Stimulated activated CD4-positive, alpha-beta T cell treated with anti-CD3 and anti-CD28 coated beads, Interleukin-2, amount 100 ng/mL, for 24 hours (primary cell): ENCODE measurements around the gene SLC35F5.
"Not testable (repeated sequence)": the region's sequence is repeated elsewhere in the genome, so short reads cannot be mapped to it uniquely, and the experiment has no call there.

Experiments
- DNase-seq, 2 donors: peaks; one replicate each; pipeline ENCODE4 v3.0.0-alpha.2; 2020

Gene SLC35F5

GRCh38 chr2:113756355-113757137, at the start of gene SLC35F5:
TSS of gene SLC35F5 (minus strand) at chr2:113756642. CDS start at chr2:113756409, 233 bp downstream.
- peak; percentile 94 to 95 for DNase-seq

- no peak for DNase-seq
These were observed 42.9 kb upstream of the SLC35F5 start for GRCh38 chr2:113799375-113799774.

- DNase-seq = no peak
These were observed 40.8 kb upstream of the SLC35F5 start for GRCh38 chr2:113797237-113797636.

GRCh38 chr2:113796592-113797175, 40.2 kb upstream of the SLC35F5 start:
- DNase-seq = no peak

- DNase-seq = no peak
These were observed 39.0 kb upstream of the SLC35F5 start for GRCh38 chr2:113795405-113795920.

GRCh38 chr2:113791697-113792590, 35.5 kb upstream of the SLC35F5 start:
- DNase-seq = no peak

GRCh38 chr2:113784823-113785744, 28.6 kb upstream of the SLC35F5 start:
- DNase-seq = no peak

GRCh38 chr2:113780472-113780871, 24.0 kb upstream of the SLC35F5 start:
- DNase-seq = no peak

GRCh38 chr2:113777371-113777770, 20.9 kb upstream of the SLC35F5 start:
- no peak for DNase-seq

- DNase-seq = no peak
These were observed 20.5 kb upstream of the SLC35F5 start for GRCh38 chr2:113776949-113777348.

GRCh38 chr2:113774616-113775015, 18.2 kb upstream of the SLC35F5 start:
- not testable (repeated sequence) for DNase-seq

GRCh38 chr2:113770929-113771328, 14.5 kb upstream of the SLC35F5 start:
- DNase-seq = no peak

GRCh38 chr2:113769555-113769954, 13.1 kb upstream of the SLC35F5 start:
- DNase-seq = no peak

GRCh38 chr2:113768770-113769169, 12.3 kb upstream of the SLC35F5 start:
- DNase-seq = no peak

- no peak for DNase-seq
These were observed 11.5 kb upstream of the SLC35F5 start for GRCh38 chr2:113767811-113768460.

GRCh38 chr2:113765276-113765675, 8.8 kb upstream of the SLC35F5 start:
- no peak for DNase-seq

GRCh38 chr2:113762377-113763118, 6.1 kb upstream of the SLC35F5 start:
- no peak for DNase-seq

GRCh38 chr2:113760400-113760799, 4.0 kb upstream of the SLC35F5 start:
- no peak for DNase-seq

- peak in 1 of 2 donors; percentile 9 for DNase-seq
These were observed 756 bp upstream of the SLC35F5 start for GRCh38 chr2:113757138-113757657.

GRCh38 chr2:113755835-113756354, 547 bp downstream of the SLC35F5 start:
- DNase-seq = peak; percentile 48 to 52
